Transverse colon (tissue), 4 donors: ENCODE measurements around the gene NAALADL2. TPM values are rescaled to one million over a fixed set of nuclear protein-coding genes. Genes with fewer than 3 reads are reported as not detected.
"Not testable (repeated sequence)": the region's sequence is repeated elsewhere in the genome, so short reads cannot be mapped to it uniquely, and the experiment has no call there.

ENCODE experiments used
- DNase-seq: peaks from one replicate; pipeline ENCODE4 v3.0.0-alpha.2; 2019
- H3K27ac ChIP-seq, 4 donors: fragments of 200-600 bp; sonication (generic); 2 replicates each; pipeline ENCODE4 v1.5.1; 2016 to 2018; ENCODE audit warnings: inconsistent platforms in 4 of 4
- H3K27me3 ChIP-seq: fragments of 200-600 bp; sonication (generic); 2 replicates; pipeline ENCODE4 v1.5.1; 2017; ENCODE audit warnings: inconsistent platforms
- H3K36me3 ChIP-seq, 4 donors: fragments of 200-600 bp; sonication (generic); 2 replicates each; pipeline ENCODE4 v1.5.1; 2017 to 2019; ENCODE audit warnings: inconsistent platforms in 4 of 4
- H3K4me1 ChIP-seq, 4 donors: fragments of 200-600 bp; sonication (generic); 2 replicates each; pipeline ENCODE4 v1.5.1; 2017 to 2020; ENCODE audit warnings: inconsistent platforms in 4 of 4
- H3K4me3 ChIP-seq, 4 donors: fragments of 200-600 bp; sonication (generic); 1 replicate in 1 of 4; 2 replicates in 3 of 4; pipeline versions ENCODE4 v1.5.1 to v1.6.1; 2017 to 2019; ENCODE audit warnings: inconsistent platforms in 4 of 4
- H3K9me3 ChIP-seq, 2 donors: fragments of 200-600 bp; sonication (generic); 2 replicates each; pipeline ENCODE4 v1.5.1; 2017 to 2019; ENCODE audit warnings: inconsistent platforms in 2 of 2
- EP300 ChIP-seq: sonication (generic); formaldehyde crosslinking; IDR thresholded peaks from one replicate; pipeline ENCODE4 v1.6.1; 2017; ENCODE audit warnings: antibody characterized with exemption, low read depth
- POLR2A ChIP-seq: fragments of 450-650 bp; IDR thresholded peaks from one replicate; pipeline ENCODE4 v1.6.1; 2016; ENCODE audit warnings: antibody characterized with exemption, mild to moderate bottlenecking, moderate library complexity
- POLR2AphosphoS5 ChIP-seq, 3 donors: sonication (generic); formaldehyde crosslinking; IDR thresholded peaks; one replicate each; pipeline ENCODE4 v1.6.1; 2016; ENCODE audit warnings: antibody characterized with exemption in 3 of 3
- WGBS, 2 donors: methylation state at CpG; one replicate each; pipeline ENCODE4 v1.1.5; 2018; ENCODE audit warnings: low coverage in 1 of 2; 5-methylcytosine and 5-hydroxymethylcytosine counted together
- in situ Hi-C, 4 donors: fragments of 200-750 bp; cut with MboI; loops; one replicate each; pipeline versions ENCODE4 v1.15.0 to v1.15.1; 2017; ENCODE audit warnings: low sequenced_read_pairs in 3 of 4, low pct_ligation_motif_present in 1 of 4, low pct_unique_long_range_greater_than_20kb in 1 of 4
- intact Hi-C: fragments of 100-400 bp; cut with DNase I; formaldehyde crosslinking; loops from one replicate; pipeline ENCODE4 v1.15.1; 2023; ENCODE audit warnings: low total_unique reads
- total RNA-seq, 4 donors: library from RNA; depleted of rRNA; stranded (reverse); fragments of >200 nt; gene quantifications; one replicate each; pipeline ENCODE4 v1.1.0, GENCODE V29; 2016
- TF ChIP-seq, protein P1 (sequence below), 5 experiments: fragments of 200-600 bp in 3 of 5; fragments of 450-650 bp in 2 of 5; sonication (generic) in 3 of 5; IDR thresholded peaks; 1 replicate in 2 of 5; 2 replicates in 3 of 5; pipeline ENCODE4 v1.5.1; 2016 to 2017; ENCODE audit warnings: antibody characterized with exemption in 5 of 5, inconsistent platforms in 3 of 5, mild to moderate bottlenecking in 2 of 5, moderate library complexity in 1 of 5

The NAALADL2 gene
- total RNA-seq, 4 donors from 2014 or later, result 10.1 to 22.7 (median 15.1) TPM

DNA sequence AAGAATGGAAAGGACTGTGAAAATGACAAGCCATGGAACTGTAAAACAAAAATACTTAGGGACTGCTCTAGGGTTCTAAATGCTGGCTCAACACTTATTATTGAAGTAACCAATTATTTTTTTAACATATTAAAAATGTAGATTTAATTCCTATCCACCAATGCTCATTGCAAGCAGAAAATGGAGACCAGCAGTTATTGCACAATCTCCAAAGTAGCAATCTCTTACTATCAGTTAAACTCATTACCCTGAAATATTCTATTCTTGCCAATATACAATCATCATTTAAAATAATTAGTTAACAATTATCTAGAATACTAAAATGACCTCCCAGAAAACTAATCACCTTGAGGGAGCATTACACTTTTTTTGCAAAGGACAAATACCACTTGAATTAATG lies 499.8 kb downstream of the NAALADL2 start:
- H3K9me3 ChIP-seq, result no peaks in the 10 kb centered on the region
- H3K4me3 ChIP-seq, result no peak overlapping the region
- no peaks in the 10 kb centered on the region for H3K27me3 ChIP-seq
- DNase-seq, result no peak
- TF ChIP-seq POLR2AphosphoS5 (IDR thresholded peaks at IDR 0.05) (no peak), POLR2A (no peak), EP300 (no peak)
- TF ChIP-seq, protein P1, sequence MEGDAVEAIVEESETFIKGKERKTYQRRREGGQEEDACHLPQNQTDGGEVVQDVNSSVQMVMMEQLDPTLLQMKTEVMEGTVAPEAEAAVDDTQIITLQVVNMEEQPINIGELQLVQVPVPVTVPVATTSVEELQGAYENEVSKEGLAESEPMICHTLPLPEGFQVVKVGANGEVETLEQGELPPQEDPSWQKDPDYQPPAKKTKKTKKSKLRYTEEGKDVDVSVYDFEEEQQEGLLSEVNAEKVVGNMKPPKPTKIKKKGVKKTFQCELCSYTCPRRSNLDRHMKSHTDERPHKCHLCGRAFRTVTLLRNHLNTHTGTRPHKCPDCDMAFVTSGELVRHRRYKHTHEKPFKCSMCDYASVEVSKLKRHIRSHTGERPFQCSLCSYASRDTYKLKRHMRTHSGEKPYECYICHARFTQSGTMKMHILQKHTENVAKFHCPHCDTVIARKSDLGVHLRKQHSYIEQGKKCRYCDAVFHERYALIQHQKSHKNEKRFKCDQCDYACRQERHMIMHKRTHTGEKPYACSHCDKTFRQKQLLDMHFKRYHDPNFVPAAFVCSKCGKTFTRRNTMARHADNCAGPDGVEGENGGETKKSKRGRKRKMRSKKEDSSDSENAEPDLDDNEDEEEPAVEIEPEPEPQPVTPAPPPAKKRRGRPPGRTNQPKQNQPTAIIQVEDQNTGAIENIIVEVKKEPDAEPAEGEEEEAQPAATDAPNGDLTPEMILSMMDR (IDR thresholded peaks at IDR 0.05), result no peak
- intact Hi-C loops (no loop called here), in situ Hi-C loops (no loop called here)
- H3K27ac ChIP-seq, result no peak overlapping the region
- no peaks in the 10 kb centered on the region for H3K36me3 ChIP-seq
- H3K4me1 ChIP-seq, result no peaks in the 10 kb centered on the region

GRCh38 chr3:175370426-175370825 lies 511.3 kb downstream of the NAALADL2 start:
- intact Hi-C loops, H3K4me3 ChIP-seq, DNase-seq, H3K27ac ChIP-seq, H3K36me3 ChIP-seq, in situ Hi-C loops, H3K9me3 ChIP-seq, H3K4me1 ChIP-seq, H3K27me3 ChIP-seq: not testable (repeated sequence)
- WGBS, 2 donors, result 64 to 68% methylated on average over 3 of the region's 3 CpGs

GRCh38 chr3:175371187-175371586 lies 512.1 kb downstream of the NAALADL2 start:
- H3K27ac ChIP-seq, intact Hi-C loops, H3K4me3 ChIP-seq, DNase-seq, H3K36me3 ChIP-seq, H3K4me1 ChIP-seq, in situ Hi-C loops, H3K9me3 ChIP-seq, H3K27me3 ChIP-seq: not testable (repeated sequence)
- WGBS, 2 donors, result 95 to 98% methylated on average over 12 to 18 of the region's 18 CpGs

- WGBS, 2 donors, result 100% methylated on average over 1 of the region's 1 CpG
- no peaks in the 10 kb centered on the region for H3K9me3 ChIP-seq
- H3K4me1 ChIP-seq, result no peaks in the 10 kb centered on the region
- H3K36me3 ChIP-seq, result no peaks in the 10 kb centered on the region
- TF ChIP-seq, protein P1 (IDR thresholded peaks at IDR 0.05), result no peak
- TF ChIP-seq EP300, result no peak
- no peak for TF ChIP-seq POLR2A
- no peak for TF ChIP-seq POLR2AphosphoS5 (IDR thresholded peaks at IDR 0.05)
- H3K27ac ChIP-seq, result no peak overlapping the region
- in situ Hi-C loops (no loop called here), intact Hi-C loops (no loop called here)
- no peaks in the 10 kb centered on the region for H3K27me3 ChIP-seq
- no peak overlapping the region for H3K4me3 ChIP-seq
- no peak for DNase-seq
Measured at GRCh38 chr3:175374705-175375104, 515.6 kb downstream of the NAALADL2 start.

- no peaks in the 10 kb centered on the region for H3K27me3 ChIP-seq
- H3K4me3 ChIP-seq, result no peak overlapping the region
- DNase-seq, result no peak
- intact Hi-C loops (no loop called here), in situ Hi-C loops (no loop called here)
- no peaks in the 10 kb centered on the region for H3K9me3 ChIP-seq
- TF ChIP-seq EP300 (no peak), POLR2AphosphoS5 (IDR thresholded peaks at IDR 0.05) (no peak), POLR2A (no peak)
- TF ChIP-seq, protein P1 (IDR thresholded peaks at IDR 0.05), result no peak
- no peaks in the 10 kb centered on the region for H3K4me1 ChIP-seq
- H3K36me3 ChIP-seq, result no peaks in the 10 kb centered on the region
- WGBS, 2 donors, result 75% methylated on average over 2 of the region's 2 CpGs; no CpG with 5 or more reads in 1 of the 2 donors
- no peak overlapping the region for H3K27ac ChIP-seq
Measured at GRCh38 chr3:175378348-175378747, 519.2 kb downstream of the NAALADL2 start.
